ENCODE data around the gene SIRT5. TPM values are rescaled to one million over a fixed set of nuclear protein-coding genes. Genes with fewer than 3 reads are reported as not detected.

The SIRT5 gene
- total RNA-seq, 1 donor from 2014 or later, result 23.6 TPM

- Mint-ChIP-seq H3K27me3 (ENCODE audit: low read depth) (no peaks in the 10 kb centered on the region), H3K36me3 (peaks cover 41% of the 10 kb centered on the region), H3K27ac (no peak overlapping the region), H3K4me1 (no peaks in the 10 kb centered on the region), H3K9me3 (no peaks in the 10 kb centered on the region), H3K4me3 (no peak overlapping the region)
- TF ChIP-seq, protein P1, sequence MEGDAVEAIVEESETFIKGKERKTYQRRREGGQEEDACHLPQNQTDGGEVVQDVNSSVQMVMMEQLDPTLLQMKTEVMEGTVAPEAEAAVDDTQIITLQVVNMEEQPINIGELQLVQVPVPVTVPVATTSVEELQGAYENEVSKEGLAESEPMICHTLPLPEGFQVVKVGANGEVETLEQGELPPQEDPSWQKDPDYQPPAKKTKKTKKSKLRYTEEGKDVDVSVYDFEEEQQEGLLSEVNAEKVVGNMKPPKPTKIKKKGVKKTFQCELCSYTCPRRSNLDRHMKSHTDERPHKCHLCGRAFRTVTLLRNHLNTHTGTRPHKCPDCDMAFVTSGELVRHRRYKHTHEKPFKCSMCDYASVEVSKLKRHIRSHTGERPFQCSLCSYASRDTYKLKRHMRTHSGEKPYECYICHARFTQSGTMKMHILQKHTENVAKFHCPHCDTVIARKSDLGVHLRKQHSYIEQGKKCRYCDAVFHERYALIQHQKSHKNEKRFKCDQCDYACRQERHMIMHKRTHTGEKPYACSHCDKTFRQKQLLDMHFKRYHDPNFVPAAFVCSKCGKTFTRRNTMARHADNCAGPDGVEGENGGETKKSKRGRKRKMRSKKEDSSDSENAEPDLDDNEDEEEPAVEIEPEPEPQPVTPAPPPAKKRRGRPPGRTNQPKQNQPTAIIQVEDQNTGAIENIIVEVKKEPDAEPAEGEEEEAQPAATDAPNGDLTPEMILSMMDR (IDR thresholded peaks at IDR 0.05; ENCODE audit: unreplicated experiment), result no peak
- no peak for DNase-seq (ENCODE audit: low spot score in 2 of 2, unreplicated experiment in 2 of 2)
Measured at GRCh38 chr6:13605634-13606033, 31.2 kb downstream of the SIRT5 start.

DNA sequence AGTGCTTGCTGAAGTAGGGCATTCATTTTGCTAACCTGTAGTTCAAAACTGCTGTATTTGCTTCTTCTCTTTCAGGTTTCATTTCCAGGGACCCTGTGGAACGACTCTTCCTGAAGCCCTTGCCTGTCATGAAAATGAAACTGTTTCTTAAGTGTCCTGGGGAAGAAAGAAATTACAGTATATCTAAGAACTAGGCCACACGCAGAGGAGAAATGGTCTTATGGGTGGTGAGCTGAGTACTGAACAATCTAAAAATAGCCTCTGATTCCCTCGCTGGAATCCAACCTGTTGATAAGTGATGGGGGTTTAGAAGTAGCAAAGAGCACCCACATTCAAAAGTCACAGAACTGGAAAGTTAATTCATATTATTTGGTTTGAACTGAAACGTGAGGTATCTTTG lies 37.3 kb downstream of the SIRT5 start:
- peaks cover 27% of the 10 kb centered on the region for H3K4me1 Mint-ChIP-seq
- DNase-seq (ENCODE audit: low spot score in 2 of 2, unreplicated experiment in 2 of 2), result no peak
- H3K9me3 Mint-ChIP-seq, result no peaks in the 10 kb centered on the region
- TF ChIP-seq, protein P1 (IDR thresholded peaks at IDR 0.05; ENCODE audit: unreplicated experiment), result no peak
- no peaks in the 10 kb centered on the region for H3K27me3 Mint-ChIP-seq (ENCODE audit: low read depth)
- peak overlapping the region; percentile 17 for H3K27ac Mint-ChIP-seq
- no peak overlapping the region for H3K4me3 Mint-ChIP-seq
- peaks cover 9% of the 10 kb centered on the region for H3K36me3 Mint-ChIP-seq

- TF ChIP-seq, protein P1 (IDR thresholded peaks at IDR 0.05; ENCODE audit: unreplicated experiment), result no peak
- H3K27ac Mint-ChIP-seq, result no peak overlapping the region
- no peaks in the 10 kb centered on the region for H3K9me3 Mint-ChIP-seq
- no peak for DNase-seq (ENCODE audit: low spot score in 2 of 2, unreplicated experiment in 2 of 2)
- peak overlapping the region; percentile 94 for H3K4me3 Mint-ChIP-seq
- no peaks in the 10 kb centered on the region for H3K27me3 Mint-ChIP-seq (ENCODE audit: low read depth)
- peaks cover 11% of the 10 kb centered on the region for H3K36me3 Mint-ChIP-seq
- peaks cover 35% of the 10 kb centered on the region for H3K4me1 Mint-ChIP-seq
Measured at GRCh38 chr6:13613029-13613594, 38.7 kb downstream of the SIRT5 start.

DNA sequence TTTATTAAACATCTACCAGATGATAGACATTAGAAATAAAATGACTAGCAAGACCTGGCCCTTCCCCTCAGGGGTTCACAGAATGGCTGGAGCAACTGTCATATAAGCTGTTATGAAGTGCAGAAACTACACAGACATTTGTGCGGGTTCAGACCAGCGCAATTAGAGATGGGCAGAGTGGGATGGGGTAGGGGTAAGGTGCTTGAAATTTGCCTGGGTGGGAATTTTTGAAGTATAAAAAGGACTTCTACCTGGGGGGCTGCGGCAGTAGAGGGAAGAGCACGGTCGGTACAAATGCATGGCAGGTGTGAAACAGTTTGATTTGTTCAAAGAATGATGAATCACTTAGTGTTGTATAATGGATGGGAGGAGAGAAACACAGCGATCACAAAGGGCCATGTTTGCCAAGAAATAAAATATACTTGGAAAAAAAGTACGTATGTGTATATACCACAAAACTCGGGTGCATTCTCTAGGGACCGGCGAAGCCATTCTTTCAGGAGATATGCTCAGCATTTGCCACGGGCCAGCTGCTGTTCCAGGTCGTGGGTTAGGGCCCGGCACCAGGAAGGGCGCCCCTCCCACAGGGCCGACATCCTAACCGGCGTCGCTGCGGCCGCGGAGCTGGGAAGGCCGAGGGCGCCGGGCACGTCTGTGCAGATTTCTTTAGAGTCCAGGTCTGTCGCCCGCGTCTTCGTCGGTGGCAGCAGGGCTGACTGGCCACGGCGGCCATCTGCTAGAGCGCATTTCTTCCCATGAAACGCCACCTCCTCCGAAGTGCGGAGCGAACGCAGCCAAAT lies 39.9 kb downstream of the SIRT5 start:
- Mint-ChIP-seq H3K27me3 (ENCODE audit: low read depth) (no peaks in the 10 kb centered on the region), H3K4me1 (peaks cover 35% of the 10 kb centered on the region), H3K36me3 (peaks cover 14% of the 10 kb centered on the region), H3K27ac (peak overlapping the region; percentile 95), H3K9me3 (no peaks in the 10 kb centered on the region), H3K4me3 (peak overlapping the region; percentile 94)
- DNase-seq (ENCODE audit: low spot score in 2 of 2, unreplicated experiment in 2 of 2), result peak in 1 of 2 experiments; percentile 31
- TF ChIP-seq, protein P1 (IDR thresholded peaks at IDR 0.05; ENCODE audit: unreplicated experiment), result no peak

DNA sequence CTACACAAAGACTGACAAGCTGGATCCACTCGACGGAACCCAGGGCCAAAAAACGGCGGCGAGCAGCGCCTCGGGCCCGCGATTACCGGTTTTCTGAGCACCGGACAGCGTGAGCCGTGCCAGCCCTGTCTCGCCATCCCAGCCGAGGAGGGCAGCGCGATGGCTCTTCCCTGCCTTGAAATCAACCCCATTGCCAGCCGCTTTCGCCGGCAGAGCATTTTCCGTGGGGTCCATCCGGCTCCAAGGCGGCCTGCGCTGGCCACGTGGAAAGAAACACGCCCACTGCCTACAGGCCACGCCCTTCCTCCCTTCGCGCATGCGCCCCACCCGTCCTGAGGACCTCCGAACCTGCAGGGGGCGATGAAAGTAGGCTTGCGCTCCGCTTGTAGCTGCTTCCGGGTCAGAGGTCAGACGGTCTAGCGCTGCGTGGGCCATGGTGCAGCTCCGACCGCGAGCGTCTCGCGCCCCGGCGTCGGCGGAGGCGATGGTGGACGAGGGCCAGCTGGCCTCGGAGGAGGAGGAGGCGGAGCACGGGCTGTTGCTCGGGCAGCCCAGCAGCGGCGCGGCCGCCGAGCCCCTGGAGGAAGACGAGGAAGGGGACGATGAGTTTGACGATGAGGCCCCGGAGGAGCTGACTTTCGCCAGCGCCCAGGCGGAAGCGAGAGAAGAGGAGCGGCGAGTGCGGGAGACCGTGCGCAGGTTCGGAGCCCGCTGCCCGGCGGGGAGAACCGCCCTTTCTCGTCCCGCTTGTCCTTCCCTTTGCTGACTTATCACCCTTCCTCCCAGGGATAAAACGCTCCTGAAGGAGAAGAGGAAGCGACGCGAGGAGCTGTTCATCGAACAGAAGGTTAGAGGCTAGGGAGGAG lies 40.8 kb downstream of the SIRT5 start, which contains the start of gene NOL7:
NOL7 (plus strand) TSS at position 410 of the 866 bp plus-strand sequence; CDS start at position 434, 24 bp downstream.
- peak within 1 kb of the TSS; percentile 95 for H3K27ac Mint-ChIP-seq
- TF ChIP-seq, protein P1 (IDR thresholded peaks at IDR 0.05; ENCODE audit: unreplicated experiment), result peak; percentile 78
- H3K4me3 Mint-ChIP-seq, result peak within 1 kb of the TSS; percentile 94
- no peaks in the 10 kb centered on the region for H3K9me3 Mint-ChIP-seq
- no peaks in the 10 kb centered on the region for H3K27me3 Mint-ChIP-seq (ENCODE audit: low read depth)
- peak; percentile 98 to 99 for DNase-seq (ENCODE audit: low spot score in 2 of 2, unreplicated experiment in 2 of 2)
- H3K4me1 Mint-ChIP-seq, result peaks cover 35% of the 10 kb centered on the region
- peaks cover 16% of the 10 kb centered on the region for H3K36me3 Mint-ChIP-seq

Data from mesothelial cell of epicardium (in vitro differentiated cells).